Measurements from ENCODE around the gene EVC. TPM values are rescaled to one million over a fixed set of nuclear protein-coding genes. Genes with fewer than 3 reads are reported as not detected.
A peak's percentile ranks its signal among the peaks of the same experiment; 100 is the strongest.

The EVC gene
- total and polyA plus RNA-seq, 4 donors = 9.3 to 58.2 (median 25.0) TPM

GRCh38 chr4:5705647-5706320 lies 5.2 kb upstream of the EVC start:
- Histone ChIP-seq H3K4me3 (ENCODE audit: low read length in 2 of 2) (no peak overlapping the region), H3K4me1 (ENCODE audit: control insufficient read depth in 1 of 2, insufficient read depth in 2 of 2, low read length in 2 of 2) (peaks cover 0 to 6% of the 10 kb centered on the region in 2 donors), H3K9me3 (ENCODE audit: control insufficient read depth, low read length) (no peaks in the 10 kb centered on the region), H3K36me3 (ENCODE audit: control insufficient read depth in 1 of 2, insufficient read depth in 2 of 2, low read length in 1 of 2) (no peaks in the 10 kb centered on the region), H3K27me3 (ENCODE audit: control insufficient read depth in 1 of 2, insufficient read depth in 2 of 2, low read length in 1 of 2) (no peaks in the 10 kb centered on the region), H3K27ac (ENCODE audit: low read depth in 1 of 2, low read length in 2 of 2) (no peak overlapping the region)
- WGBS, 2 donors = 81 to 82% methylated on average over 5 of the region's 5 CpGs
- intact Hi-C loops (cut with DNase I) = no loop called here
- ATAC-seq (ENCODE audit: low FRiP score) (no peak), DNase-seq (no peak)

- no peak for ATAC-seq (ENCODE audit: low FRiP score)
- Histone ChIP-seq H3K4me1 (ENCODE audit: control insufficient read depth in 1 of 2, insufficient read depth in 2 of 2, low read length in 2 of 2) (peaks cover 0 to 6% of the 10 kb centered on the region in 2 donors), H3K9me3 (ENCODE audit: control insufficient read depth, low read length) (no peaks in the 10 kb centered on the region), H3K36me3 (ENCODE audit: control insufficient read depth in 1 of 2, insufficient read depth in 2 of 2, low read length in 1 of 2) (no peaks in the 10 kb centered on the region), H3K27me3 (ENCODE audit: control insufficient read depth in 1 of 2, insufficient read depth in 2 of 2, low read length in 1 of 2) (no peaks in the 10 kb centered on the region), H3K4me3 (ENCODE audit: low read length in 2 of 2) (no peak overlapping the region), H3K27ac (ENCODE audit: low read depth in 1 of 2, low read length in 2 of 2) (no peak overlapping the region)
- intact Hi-C loops (cut with DNase I) = no loop called here
- peak in 1 of 2 donors; percentile 46 for DNase-seq
- WGBS, 2 donors = 81 to 91% methylated on average over 11 of the region's 11 CpGs
These were observed 4.3 kb upstream of the EVC start for GRCh38 chr4:5706486-5707290.

- H3K9me3 ChIP-seq (ENCODE audit: control insufficient read depth, low read length) = no peaks in the 10 kb centered on the region
- peak overlapping the region in 1 of 2 donors; percentile 75 for H3K4me3 ChIP-seq (ENCODE audit: low read length in 2 of 2)
- no peaks in the 10 kb centered on the region for H3K36me3 ChIP-seq (ENCODE audit: control insufficient read depth in 1 of 2, insufficient read depth in 2 of 2, low read length in 1 of 2)
- no peak for ATAC-seq (ENCODE audit: low FRiP score)
- DNase-seq = no peak
- H3K27ac ChIP-seq (ENCODE audit: low read depth in 1 of 2, low read length in 2 of 2) = no peak overlapping the region
- intact Hi-C loops (cut with DNase I) = no loop called here
- 37% methylated on average over 5 of the region's 5 CpGs for WGBS, 2 donors
- H3K4me1 ChIP-seq (ENCODE audit: control insufficient read depth in 1 of 2, insufficient read depth in 2 of 2, low read length in 2 of 2) = peaks cover 3 to 6% of the 10 kb centered on the region in 2 donors
- H3K27me3 ChIP-seq (ENCODE audit: control insufficient read depth in 1 of 2, insufficient read depth in 2 of 2, low read length in 1 of 2) = no peaks in the 10 kb centered on the region
These were observed 3.6 kb upstream of the EVC start for GRCh38 chr4:5707366-5707765.

GRCh38 chr4:5707778-5708448 lies 3.1 kb upstream of the EVC start:
- no peaks in the 10 kb centered on the region for H3K36me3 ChIP-seq (ENCODE audit: control insufficient read depth in 1 of 2, insufficient read depth in 2 of 2, low read length in 1 of 2)
- ATAC-seq (ENCODE audit: low FRiP score) (no peak), DNase-seq (no peak)
- no peaks in the 10 kb centered on the region for H3K27me3 ChIP-seq (ENCODE audit: control insufficient read depth in 1 of 2, insufficient read depth in 2 of 2, low read length in 1 of 2)
- intact Hi-C loops (cut with DNase I) = no loop called here
- peaks cover 4 to 6% of the 10 kb centered on the region in 2 donors for H3K4me1 ChIP-seq (ENCODE audit: control insufficient read depth in 1 of 2, insufficient read depth in 2 of 2, low read length in 2 of 2)
- H3K27ac ChIP-seq (ENCODE audit: low read depth in 1 of 2, low read length in 2 of 2) = peak overlapping the region; percentile 69 to 97
- H3K4me3 ChIP-seq (ENCODE audit: low read length in 2 of 2) = peak overlapping the region; percentile 75 to 95
- WGBS, 2 donors = 0 to 1% methylated on average over 40 to 41 of the region's 41 CpGs
- no peaks in the 10 kb centered on the region for H3K9me3 ChIP-seq (ENCODE audit: control insufficient read depth, low read length)

GRCh38 chr4:5708449-5709206 lies 2.4 kb upstream of the EVC start, which contains the start of gene EVC2:
Gene EVC2 (minus strand): TSS chr4:5708559. CDS start chr4:5708513, 46 bp downstream.
- Histone ChIP-seq H3K4me3 (ENCODE audit: low read length in 2 of 2) (peak within 1 kb of the TSS; percentile 75 to 95), H3K27me3 (ENCODE audit: control insufficient read depth in 1 of 2, insufficient read depth in 2 of 2, low read length in 1 of 2) (no peaks in the 10 kb centered on the region), H3K27ac (ENCODE audit: low read depth in 1 of 2, low read length in 2 of 2) (peak within 1 kb of the TSS; percentile 69 to 97), H3K36me3 (ENCODE audit: control insufficient read depth in 1 of 2, insufficient read depth in 2 of 2, low read length in 1 of 2) (no peaks in the 10 kb centered on the region), H3K4me1 (ENCODE audit: control insufficient read depth in 1 of 2, insufficient read depth in 2 of 2, low read length in 2 of 2) (peaks cover 4 to 6% of the 10 kb centered on the region in 2 donors), H3K9me3 (ENCODE audit: control insufficient read depth, low read length) (no peaks in the 10 kb centered on the region)
- intact Hi-C loops (cut with DNase I) = no loop called here
- peak; percentile 83 for ATAC-seq (ENCODE audit: low FRiP score)
- WGBS, 2 donors = 2 to 3% methylated on average over 55 to 57 of the region's 57 CpGs
- DNase-seq = peak; percentile 82 to 94

GRCh38 chr4:5709207-5709575 lies 1.8 kb upstream of the EVC start:
- Histone ChIP-seq H3K9me3 (ENCODE audit: control insufficient read depth, low read length) (no peaks in the 10 kb centered on the region), H3K27me3 (ENCODE audit: control insufficient read depth in 1 of 2, insufficient read depth in 2 of 2, low read length in 1 of 2) (no peaks in the 10 kb centered on the region), H3K4me3 (ENCODE audit: low read length in 2 of 2) (no peak overlapping the region), H3K36me3 (ENCODE audit: control insufficient read depth in 1 of 2, insufficient read depth in 2 of 2, low read length in 1 of 2) (no peaks in the 10 kb centered on the region), H3K27ac (ENCODE audit: low read depth in 1 of 2, low read length in 2 of 2) (peak overlapping the region; percentile 6 to 97), H3K4me1 (ENCODE audit: control insufficient read depth in 1 of 2, insufficient read depth in 2 of 2, low read length in 2 of 2) (peaks cover 4 to 6% of the 10 kb centered on the region in 2 donors)
- intact Hi-C loops (cut with DNase I) = no loop called here
- ATAC-seq (ENCODE audit: low FRiP score) = no peak
- WGBS, 2 donors = 39% methylated on average over 8 of the region's 8 CpGs
- no peak for DNase-seq

- WGBS, 2 donors = 19% methylated on average over 13 of the region's 13 CpGs
- DNase-seq = no peak
- Histone ChIP-seq H3K36me3 (ENCODE audit: control insufficient read depth in 1 of 2, insufficient read depth in 2 of 2, low read length in 1 of 2) (no peaks in the 10 kb centered on the region), H3K27ac (ENCODE audit: low read depth in 1 of 2, low read length in 2 of 2) (peak overlapping the region; percentile 63 to 82), H3K9me3 (ENCODE audit: control insufficient read depth, low read length) (no peaks in the 10 kb centered on the region), H3K4me3 (ENCODE audit: low read length in 2 of 2) (peak overlapping the region; percentile 63 to 88), H3K27me3 (ENCODE audit: control insufficient read depth in 1 of 2, insufficient read depth in 2 of 2, low read length in 1 of 2) (no peaks in the 10 kb centered on the region), H3K4me1 (ENCODE audit: control insufficient read depth in 1 of 2, insufficient read depth in 2 of 2, low read length in 2 of 2) (peaks cover 4 to 6% of the 10 kb centered on the region in 2 donors)
- peak; percentile 40 for ATAC-seq (ENCODE audit: low FRiP score)
- intact Hi-C loops (cut with DNase I) = loop anchor here (5.0 kb wide), 2 partner anchors 37 to 77 kb away; no protein-coding TSS in a partner anchor
These were observed 688 bp upstream of the EVC start for GRCh38 chr4:5710065-5710960.
